T-cell (primary cell): ENCODE results near the gene MRPL42. TPM values are rescaled to one million over a fixed set of nuclear protein-coding genes. Genes with fewer than 3 reads are reported as not detected.
A peak's percentile ranks its signal among the peaks of the same experiment; 100 is the strongest.

Experiments
- ATAC-seq, 4 experiments: fragments of 200-7000 bp in 3 of 4; fragments of 150-1000 bp in 1 of 4; cut with Tn5 transposase; replicated peaks in 1 of 4; 1 replicate in 3 of 4; 2 replicates in 1 of 4; pipeline ENCODE4 v1.10.0; 2021; ENCODE audit warnings: moderate library complexity in 3 of 4, mild to moderate bottlenecking in 2 of 4, moderate number of reproducible peaks in 1 of 4
- CTCF ChIA-PET, 2 donors: fragments of 300-600 bp; sonication (Branson Sonifier 250); formaldehyde crosslinking; loops; one replicate each; lab custom pipeline; 2022; ENCODE audit warnings: antibody characterized with exemption in 2 of 2; lab: Charles Lee
- POLR2A ChIA-PET, 2 donors: fragments of 300-600 bp; sonication (Branson Sonifier 250); formaldehyde crosslinking; loops; one replicate each; lab custom pipeline; 2022; ENCODE audit warnings: antibody characterized with exemption in 2 of 2; lab: Charles Lee
- DNase-seq, 35 experiments: peaks; one replicate each; pipeline versions ENCODE4 v3.0.0 to v3.0.0-alpha.2; 2013 to 2023
- H3K27ac ChIP-seq: one replicate; pipeline ENCODE4 v1.5.1; 2013; ENCODE audit warnings: low read length
- H3K27me3 ChIP-seq, 2 experiments: replicated peaks in 1 of 2; 1 replicate in 1 of 2; 2 replicates in 1 of 2; pipeline versions ENCODE4 v1.6.1 to v1.7.0; 2013; ENCODE audit warnings: low read length in 1 of 2, mixed read lengths in 1 of 2; ENCODE audit not compliant: control insufficient read depth in 2 of 2, insufficient read depth in 2 of 2; ENCODE audit errors: extremely low read depth in 1 of 2
- H3K36me3 ChIP-seq, 2 donors: 1 replicate in 1 of 2; 2 replicates in 1 of 2; pipeline versions ENCODE4 v1.6.1 to v1.7.0; 2013; ENCODE audit warnings: low read length in 1 of 2; ENCODE audit not compliant: control insufficient read depth in 2 of 2, insufficient read depth in 1 of 2; ENCODE audit errors: extremely low read depth in 1 of 2
- H3K4me1 ChIP-seq, 2 experiments: 1 replicate in 1 of 2; 2 replicates in 1 of 2; pipeline versions ENCODE4 v1.6.1 to v1.7.0; 2013; ENCODE audit warnings: low read length in 2 of 2, mixed read lengths in 1 of 2; ENCODE audit not compliant: insufficient read depth in 2 of 2, control insufficient read depth in 1 of 2; ENCODE audit errors: extremely low read depth in 1 of 2
- H3K4me3 ChIP-seq, 2 donors: 1 replicate in 1 of 2; 2 replicates in 1 of 2; pipeline versions ENCODE4 v1.5.1 to v1.7.0; 2013; ENCODE audit warnings: mild to moderate bottlenecking in 2 of 2, low read length in 1 of 2, moderate library complexity in 1 of 2; ENCODE audit not compliant: control insufficient read depth in 1 of 2; ENCODE audit errors: extremely low read depth in 1 of 2
- H3K9me3 ChIP-seq: 2 replicates; pipeline ENCODE4 v1.7.0; 2013
- H3K27ac Mint-ChIP-seq, 2 donors: one replicate each; pipeline ENCODE4 v1.8.0; 2020 to 2021; ENCODE audit warnings: mild to moderate bottlenecking in 2 of 2, mixed read lengths in 2 of 2
- H3K27me3 Mint-ChIP-seq, 2 donors: one replicate each; pipeline ENCODE4 v1.8.0; 2021 to 2022; ENCODE audit warnings: mixed read lengths in 2 of 2
- H3K36me3 Mint-ChIP-seq: one replicate; pipeline ENCODE4 v1.8.0; 2021; ENCODE audit warnings: mixed read lengths
- H3K4me1 Mint-ChIP-seq, 3 donors: one replicate each; pipeline ENCODE4 v1.8.0; 2020 to 2022; ENCODE audit warnings: mixed read lengths in 3 of 3, mild to moderate bottlenecking in 1 of 3
- H3K4me3 Mint-ChIP-seq, 3 donors: one replicate each; pipeline ENCODE4 v1.8.0; 2020 to 2022; ENCODE audit warnings: mild to moderate bottlenecking in 3 of 3, mixed read lengths in 3 of 3, moderate library complexity in 3 of 3
- H3K9me3 Mint-ChIP-seq, 3 donors: one replicate each; pipeline ENCODE4 v1.8.0; 2020 to 2022; ENCODE audit warnings: mixed read lengths in 3 of 3
- WGBS: methylation state at CpG from one replicate; pipeline ENCODE4 v1.1.5; 2013; ENCODE audit warnings: missing lambda C conversion rate; ENCODE audit not compliant: insufficient coverage; 5-methylcytosine and 5-hydroxymethylcytosine counted together
- total RNA-seq, 35 experiments: library from RNA in 6 of 35; stranded (reverse) in 6 of 35; fragments of 120-200 nt in 1 of 35; gene quantifications; one replicate each; pipeline versions ENCODE4 v1.2.1 to v1.2.4 and lab custom pipeline; 2013 to 2026

The MRPL42 gene
- total RNA-seq (10 to 100 TPM; 35.1 to 46.7 (median 40.4) TPM), total RNA-seq (lab: John Stamatoyannopoulos, UW) (29.3 to 129 (median 62.7) reads per million in 29 experiments)
- 53.9 TPM for total RNA-seq (2013)

DNA sequence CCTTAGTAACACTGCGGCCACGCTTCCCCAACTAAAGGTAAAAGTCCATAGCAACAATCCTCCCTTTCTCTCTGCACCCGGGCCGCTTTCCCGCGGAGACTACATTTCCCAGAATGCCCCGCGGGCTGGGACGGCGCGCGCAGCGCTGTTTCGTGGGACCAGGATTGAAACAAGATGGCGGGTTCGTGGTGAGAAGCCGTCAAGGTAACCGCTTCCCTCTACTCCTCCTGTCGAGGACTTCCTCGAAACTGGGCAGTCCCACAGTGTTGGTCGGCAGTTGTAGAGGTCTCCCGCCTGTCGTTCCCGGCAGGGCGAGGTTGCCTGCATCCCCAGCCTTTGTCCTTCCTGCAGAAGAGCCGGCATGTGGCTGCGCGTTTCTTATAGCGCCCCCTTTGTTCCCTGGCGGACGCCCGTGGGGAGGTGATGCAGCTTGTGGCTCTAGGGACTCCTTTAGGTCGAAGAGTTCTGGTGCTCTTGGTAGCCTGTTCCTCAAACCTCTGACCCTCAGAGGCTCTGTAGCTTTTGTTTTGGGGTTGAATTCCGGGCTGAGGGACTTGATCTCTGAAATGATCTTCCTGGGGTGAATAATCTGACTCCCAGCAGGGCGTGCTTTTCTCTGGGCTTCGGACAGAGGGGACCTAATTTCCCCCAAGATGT lies at the start of gene MRPL42:
MRPL42 (plus strand) TSS at position 164 of the 657 bp plus-strand sequence. CDS start 1,772 bp downstream, outside the sequence.
- DNase-seq (peak; percentile 80 to 95 (median 90)), ATAC-seq (peak; percentile 92 to 97 (median 94))
- H3K4me3 ChIP-seq, result peak within 1 kb of the TSS; percentile 67 to 91
- peak within 1 kb of the TSS; percentile 72 for H3K27ac ChIP-seq
- H3K9me3 ChIP-seq, result no peaks in the 10 kb centered on the region
- POLR2A ChIA-PET, result interaction anchor here (0.5 to 1.9 kb wide), 7 partner anchors 22 to 1326 kb away, joined by 3 to 12 read pairs (median 6); partner anchors contain the start of gene UBE2N (in 1 of the 2)
- Mint-ChIP-seq H3K36me3 (peaks cover 18% of the 10 kb centered on the region), H3K9me3 (no peaks in the 10 kb centered on the region), H3K27ac (peak within 1 kb of the TSS; percentile 83 to 95), H3K4me3 (peak within 1 kb of the TSS; percentile 86 to 95 (median 91)), H3K4me1 (peaks cover 34 to 39% (median 37%) of the 10 kb centered on the region in 3 donors), H3K27me3 (no peaks in the 10 kb centered on the region)
- H3K4me1 ChIP-seq, result peaks cover 7 to 18% of the 10 kb centered on the region in 2 experiments
- CTCF ChIA-PET, result interaction anchor here (0.5 to 1.9 kb wide), 25 partner anchors 16 to 1597 kb away, joined by 3 to 9 read pairs (median 4); partner anchors contain the start of gene UBE2N (in 1 of the 2)
- H3K36me3 ChIP-seq, result no peaks in the 10 kb centered on the region
- 0% methylated on average over 27 of the region's 36 CpGs for WGBS
- H3K27me3 ChIP-seq, result no peaks in the 10 kb centered on the region

DNA sequence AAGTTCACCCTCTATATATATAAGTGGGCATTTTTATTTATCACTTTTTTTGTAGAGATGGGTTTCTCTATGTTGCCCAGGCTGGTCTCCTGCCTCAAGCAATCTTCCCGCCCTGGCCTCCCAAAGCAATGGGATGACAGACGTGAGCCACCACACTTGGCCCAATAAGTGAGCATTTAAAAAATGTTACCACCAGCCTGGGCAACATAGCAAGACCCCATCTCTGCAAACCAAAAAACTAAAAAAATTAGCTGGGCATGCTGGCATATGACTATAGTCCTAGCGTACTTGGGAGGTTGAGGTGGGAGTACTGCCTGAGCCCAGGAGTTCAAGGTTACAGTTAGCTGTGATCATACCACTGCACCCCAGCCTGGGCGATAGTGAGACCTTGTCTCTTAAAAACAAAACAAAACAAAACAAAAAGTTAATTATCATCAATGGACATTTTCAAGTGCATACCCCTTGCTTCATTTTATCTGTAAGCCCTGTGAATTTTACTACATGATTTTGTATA lies 49.3 kb upstream of the MRPL42 start:
- POLR2A ChIA-PET, result interaction anchor here in 1 of 2 donors (0.5 kb wide), 1 partner anchor 420 kb away, joined by 4 read pairs; no protein-coding TSS in a partner anchor
- 80% methylated on average over 1 of the region's 4 CpGs for WGBS
- DNase-seq, result no peak
- ATAC-seq, result no peak
- Histone ChIP-seq H3K27me3 (no peaks in the 10 kb centered on the region), H3K9me3 (no peaks in the 10 kb centered on the region), H3K4me3 (no peak overlapping the region), H3K36me3 (no peaks in the 10 kb centered on the region), H3K27ac (no peak overlapping the region), H3K4me1 (peaks cover 30 to 35% of the 10 kb centered on the region in 2 experiments)
- Mint-ChIP-seq H3K27ac (peak overlapping the region in 1 of 2 donors; percentile 13), H3K36me3 (peaks cover 2% of the 10 kb centered on the region), H3K9me3 (no peaks in the 10 kb centered on the region), H3K4me3 (no peak overlapping the region), H3K4me1 (peaks cover 84 to 88% (median 87%) of the 10 kb centered on the region in 3 donors), H3K27me3 (no peaks in the 10 kb centered on the region)
- CTCF ChIA-PET, result interaction anchor here in 1 of 2 donors (0.9 to 4.2 kb wide), 3 partner anchors 8 to 18 kb away, joined by 4 to 53 read pairs (median 5); no protein-coding TSS in a partner anchor

DNA sequence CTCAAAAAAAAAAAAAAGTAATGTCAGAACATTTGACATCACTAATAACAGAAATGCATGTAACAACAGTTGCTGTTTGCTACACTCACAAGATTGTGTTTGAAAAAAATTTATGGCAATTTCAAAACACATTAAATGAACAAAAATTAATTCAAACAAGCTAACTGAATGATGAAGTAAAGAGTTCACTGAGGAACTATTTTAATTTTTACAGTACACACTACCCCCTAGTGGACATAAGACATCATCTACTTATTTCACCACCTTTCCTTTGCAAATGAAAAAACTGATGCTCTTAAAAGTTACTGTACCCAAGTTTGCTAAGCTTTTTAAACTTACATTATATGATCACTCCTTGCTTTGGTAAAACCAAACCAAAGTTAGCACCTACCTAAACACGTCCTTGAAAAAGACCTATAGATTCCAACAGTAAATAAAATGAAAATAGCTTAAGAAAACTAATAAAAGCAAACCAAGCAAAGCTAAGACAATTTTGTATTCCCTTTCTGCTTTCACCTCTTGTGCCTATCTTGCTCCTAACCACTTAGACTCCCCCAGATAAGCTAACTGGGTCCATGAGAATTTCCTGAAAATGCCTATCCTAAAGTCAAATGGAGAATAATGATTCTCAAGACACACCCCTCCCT lies 47.8 kb upstream of the MRPL42 start:
- H3K4me1 Mint-ChIP-seq, result peaks cover 86 to 90% (median 87%) of the 10 kb centered on the region in 3 donors
- Histone ChIP-seq H3K4me3 (no peak overlapping the region), H3K36me3 (no peaks in the 10 kb centered on the region), H3K4me1 (peaks cover 15 to 43% of the 10 kb centered on the region in 2 experiments), H3K9me3 (no peaks in the 10 kb centered on the region), H3K27ac (no peak overlapping the region), H3K27me3 (no peaks in the 10 kb centered on the region)
- H3K4me3 Mint-ChIP-seq, result no peak overlapping the region
- H3K9me3 Mint-ChIP-seq, result no peaks in the 10 kb centered on the region
- POLR2A ChIA-PET, result interaction anchor here (0.5 to 1.0 kb wide), 8 partner anchors 13 to 1345 kb away, joined by 3 to 4 read pairs (median 3); partner anchors contain the start of gene CRADD (in 1 of the 2)
- DNase-seq (peak in 1 of 35 experiments; percentile 70), ATAC-seq (peak; percentile 57 to 73 (median 66))
- no peaks in the 10 kb centered on the region for H3K27me3 Mint-ChIP-seq
- H3K36me3 Mint-ChIP-seq, result peaks cover 2% of the 10 kb centered on the region
- peak overlapping the region; percentile 71 to 78 for H3K27ac Mint-ChIP-seq
- no CpG with 5 or more reads among the region's 1 CpG for WGBS
- CTCF ChIA-PET, result interaction anchor here (0.5 to 4.2 kb wide), 56 partner anchors 8 to 1635 kb away, joined by 3 to 53 read pairs (median 4); partner anchors contain the start of genes MRPL42 (in 2 of the 2) and EEA1 (in 1 of the 2)

DNA sequence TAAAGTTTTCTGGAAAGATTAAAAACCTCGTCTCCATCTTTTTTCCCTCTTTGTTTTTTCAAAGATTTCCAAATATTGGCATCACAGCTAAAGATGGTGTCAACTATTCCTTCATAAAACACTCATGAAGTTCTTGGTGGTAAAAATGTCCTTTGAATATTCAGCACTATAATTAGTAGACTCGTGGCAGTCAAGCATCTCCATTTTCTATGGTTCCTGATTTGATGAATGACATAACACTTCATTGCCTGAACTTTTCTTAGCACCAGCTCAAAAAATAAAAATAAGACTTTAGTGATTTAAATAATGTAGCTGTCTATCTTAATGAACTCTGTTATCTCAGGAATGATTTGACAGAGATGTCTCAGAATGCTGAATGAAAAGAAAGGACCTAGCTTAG lies 45.3 kb upstream of the MRPL42 start:
- Histone ChIP-seq H3K36me3 (no peaks in the 10 kb centered on the region), H3K27me3 (no peaks in the 10 kb centered on the region), H3K9me3 (no peaks in the 10 kb centered on the region), H3K27ac (no peak overlapping the region), H3K4me1 (peaks cover 17 to 42% of the 10 kb centered on the region in 2 experiments), H3K4me3 (no peak overlapping the region)
- H3K36me3 Mint-ChIP-seq, result peaks cover 2% of the 10 kb centered on the region
- DNase-seq, result no peak
- peak overlapping the region; percentile 66 to 67 for H3K27ac Mint-ChIP-seq
- no peak overlapping the region for H3K4me3 Mint-ChIP-seq
- no peaks in the 10 kb centered on the region for H3K9me3 Mint-ChIP-seq
- POLR2A ChIA-PET, result interaction anchor here in 1 of 2 donors (1.0 to 1.1 kb wide), 2 partner anchors 14 to 20 kb away, joined by 3 to 4 read pairs; partner anchors contain the start of gene UBE2N
- H3K4me1 Mint-ChIP-seq, result peaks cover 86 to 91% (median 87%) of the 10 kb centered on the region in 3 donors
- WGBS, result no CpG with 5 or more reads among the region's 2 CpGs
- CTCF ChIA-PET, result interaction anchor here (0.6 to 3.6 kb wide), 13 partner anchors 8 to 637 kb away, joined by 3 to 23 read pairs (median 3); no protein-coding TSS in a partner anchor
- no peak for ATAC-seq
- no peaks in the 10 kb centered on the region for H3K27me3 Mint-ChIP-seq

DNA sequence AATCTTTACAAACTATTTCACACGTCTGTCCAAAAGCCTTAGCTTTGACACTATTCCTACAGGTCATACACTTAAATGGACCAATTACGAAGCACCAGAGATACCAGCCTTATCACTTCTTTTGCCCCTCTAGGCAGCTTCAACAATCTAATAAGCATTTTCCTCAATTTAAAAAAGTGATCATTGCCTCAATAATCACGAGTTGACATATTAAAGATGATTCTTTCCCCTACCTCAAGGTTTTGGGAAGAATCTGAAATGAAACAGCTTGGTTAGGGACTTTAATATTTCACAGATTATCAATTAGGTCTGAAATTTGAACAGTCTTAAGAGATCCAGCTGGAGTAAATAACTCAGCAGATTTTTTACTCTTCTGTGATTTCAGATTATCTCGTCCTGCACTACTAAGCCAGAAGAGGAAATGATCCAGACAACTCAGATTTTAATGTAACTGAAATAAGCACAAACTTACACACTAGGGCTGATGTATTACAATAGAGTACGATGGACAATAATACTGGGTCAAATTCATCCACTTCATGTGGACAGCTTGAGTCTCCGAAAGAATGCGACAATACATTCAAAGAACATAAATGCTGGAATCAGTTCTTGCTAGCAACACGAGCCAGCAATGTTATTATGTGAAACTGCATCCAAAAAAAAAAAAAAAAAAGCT lies 41.4 kb upstream of the MRPL42 start:
- ChIA-PET CTCF (interaction anchor here (0.5 to 1.3 kb wide), 16 partner anchors 8 to 534 kb away, joined by 3 to 11 read pairs (median 4); no protein-coding TSS in a partner anchor), POLR2A (interaction anchor here (0.5 to 0.6 kb wide), 5 partner anchors 20 to 502 kb away, joined by 3 to 12 read pairs (median 5); no protein-coding TSS in a partner anchor)
- Histone ChIP-seq H3K27ac (no peak overlapping the region), H3K27me3 (no peaks in the 10 kb centered on the region), H3K9me3 (no peaks in the 10 kb centered on the region), H3K4me1 (peaks cover 23 to 50% of the 10 kb centered on the region in 2 experiments), H3K4me3 (peak overlapping the region in 1 of 2 donors; percentile 6), H3K36me3 (no peaks in the 10 kb centered on the region)
- no peak for DNase-seq
- 82% methylated on average over 2 of the region's 8 CpGs for WGBS
- Mint-ChIP-seq H3K27ac (peak overlapping the region; percentile 81 to 85), H3K4me3 (peak overlapping the region; percentile 41 to 53 (median 42)), H3K9me3 (no peaks in the 10 kb centered on the region), H3K4me1 (peaks cover 91 to 92% (median 91%) of the 10 kb centered on the region in 3 donors), H3K36me3 (peaks cover 9% of the 10 kb centered on the region), H3K27me3 (no peaks in the 10 kb centered on the region)
- peak in 2 of 4 experiments; percentile 28 to 46 for ATAC-seq
